ENCODE data around the gene PCDH9.

Gene PCDH9

GRCh38 chr13:67077132-67077531, 153.0 kb downstream of the PCDH9 start:
- DNase-seq, result no peak

GRCh38 chr13:67076378-67076777, 153.8 kb downstream of the PCDH9 start:
- DNase-seq, result no peak

- DNase-seq, result no peak
Observed at GRCh38 chr13:67075239-67075638, 154.9 kb downstream of the PCDH9 start.

- no peak for DNase-seq
Observed at GRCh38 chr13:67071918-67072598, 158.1 kb downstream of the PCDH9 start.

GRCh38 chr13:67070306-67070705, 159.8 kb downstream of the PCDH9 start:
- DNase-seq, result no peak

GRCh38 chr13:67069117-67069767, 160.9 kb downstream of the PCDH9 start:
- no peak for DNase-seq

GRCh38 chr13:67064920-67065319, 165.2 kb downstream of the PCDH9 start:
- DNase-seq, result no peak

- DNase-seq, result no peak
Observed at GRCh38 chr13:67063036-67063435, 167.1 kb downstream of the PCDH9 start.

GRCh38 chr13:67062160-67062559, 168.0 kb downstream of the PCDH9 start:
- no peak for DNase-seq

- DNase-seq, result no peak
Observed at GRCh38 chr13:67061750-67062149, 168.4 kb downstream of the PCDH9 start.

- DNase-seq, result no peak
Observed at GRCh38 chr13:67052550-67053490, 177.3 kb downstream of the PCDH9 start.

- DNase-seq, result no peak
Observed at GRCh38 chr13:67049744-67050143, 180.4 kb downstream of the PCDH9 start.

GRCh38 chr13:67048821-67049150, 181.3 kb downstream of the PCDH9 start:
- DNase-seq, result no peak

GRCh38 chr13:67048084-67048820, 181.9 kb downstream of the PCDH9 start:
- DNase-seq, result no peak

GRCh38 chr13:67045357-67045756, 184.8 kb downstream of the PCDH9 start:
- DNase-seq, result no peak

- no peak for DNase-seq
Observed at GRCh38 chr13:67043901-67044300, 186.2 kb downstream of the PCDH9 start.

- no peak for DNase-seq
Observed at GRCh38 chr13:67042556-67042955, 187.6 kb downstream of the PCDH9 start.

GRCh38 chr13:67036699-67037457, 193.3 kb downstream of the PCDH9 start:
- DNase-seq, result no peak

- DNase-seq, result no peak
Observed at GRCh38 chr13:67033170-67033569, 197.0 kb downstream of the PCDH9 start.

- DNase-seq, result no peak
Observed at GRCh38 chr13:67023130-67023876, 206.8 kb downstream of the PCDH9 start.

GRCh38 chr13:67018775-67019174, 211.4 kb downstream of the PCDH9 start:
- DNase-seq, result no peak

GRCh38 chr13:67017276-67017675, 212.9 kb downstream of the PCDH9 start:
- DNase-seq, result no peak
